GM19452 (cell line): ENCODE measurements around the gene MED15.

Experiments used
- ATAC-seq: cut with Tn5 transposase; IDR thresholded peaks from one replicate; pipeline ENCODE4 v1.9.1; 2021; ENCODE audit not compliant: unreplicated experiment

The MED15 gene

DNA sequence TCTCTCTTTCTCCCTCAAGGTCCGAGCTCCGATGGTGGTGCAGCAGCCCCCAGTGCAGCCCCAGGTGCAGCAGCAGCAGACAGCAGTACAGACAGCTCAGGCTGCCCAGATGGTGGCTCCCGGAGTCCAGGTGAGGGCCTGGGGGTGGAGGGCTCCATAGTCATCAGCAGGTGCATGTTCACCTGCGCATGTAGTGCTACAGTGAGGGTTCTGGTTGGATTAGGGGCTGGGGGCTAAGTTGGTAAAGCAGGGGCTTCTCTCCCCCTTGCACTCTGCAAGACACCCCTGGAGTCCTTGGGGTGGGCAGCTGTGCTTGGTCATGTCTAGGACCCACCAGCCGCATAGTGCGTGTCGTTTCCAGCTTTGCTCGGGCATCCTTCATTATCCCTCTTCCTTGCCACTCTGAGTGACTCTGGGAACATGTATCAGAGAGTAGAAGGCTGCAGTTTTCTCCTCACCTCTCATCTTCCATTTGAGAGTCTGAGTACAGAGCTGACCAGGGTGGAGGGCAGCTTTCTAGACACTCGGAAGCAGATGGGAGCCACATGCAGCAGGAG, 61.2 kb downstream of the MED15 start:
- no peak for ATAC-seq

DNA sequence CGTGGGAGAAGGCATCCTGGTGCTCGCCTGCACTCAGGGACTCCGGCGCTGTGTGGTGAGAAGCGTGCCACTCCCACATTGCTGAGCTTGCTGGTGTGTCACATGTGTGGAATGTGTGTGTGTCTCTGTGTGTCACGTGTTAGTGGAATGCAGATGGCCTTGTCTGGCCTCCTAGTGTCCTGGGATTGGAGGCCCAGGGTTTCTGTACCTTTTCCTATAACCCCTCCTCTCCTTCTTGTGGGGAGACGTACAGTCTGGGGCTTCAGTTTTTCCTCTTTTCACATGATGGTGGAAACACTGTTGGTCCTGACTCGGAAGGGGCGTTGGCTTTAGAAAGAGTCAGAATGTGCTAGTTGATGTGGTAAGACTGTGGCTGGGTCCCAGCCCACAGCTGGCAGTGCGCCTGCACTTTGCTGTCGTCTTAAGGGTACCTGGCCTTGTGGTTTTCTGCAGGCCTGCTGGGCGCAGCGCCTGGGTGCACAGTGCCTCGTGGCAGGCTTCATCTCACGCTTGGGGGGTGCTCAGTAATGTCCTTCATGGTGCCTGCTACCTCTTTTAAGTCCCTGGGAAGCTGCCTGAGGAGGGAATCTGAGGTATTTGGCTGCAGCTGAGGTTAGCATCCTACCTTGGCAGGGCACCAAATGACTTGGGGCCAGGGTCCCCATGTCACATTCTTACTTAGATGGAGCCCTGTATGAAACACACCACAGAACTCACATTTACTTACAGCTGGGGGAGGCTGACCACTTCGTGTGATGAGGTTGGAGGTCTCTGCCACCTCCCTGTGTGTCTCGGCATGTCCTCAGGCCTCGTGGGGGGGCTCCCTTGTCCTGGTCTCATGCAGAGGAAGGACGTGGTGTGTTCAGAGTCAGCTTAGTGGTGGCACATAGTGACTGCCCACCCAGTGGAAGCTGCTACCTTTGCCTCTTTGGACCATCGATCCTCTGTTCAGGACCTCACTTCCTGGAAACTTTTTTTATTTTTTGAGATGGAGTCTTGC, 61.9 kb downstream of the MED15 start:
- ATAC-seq: no peak

DNA sequence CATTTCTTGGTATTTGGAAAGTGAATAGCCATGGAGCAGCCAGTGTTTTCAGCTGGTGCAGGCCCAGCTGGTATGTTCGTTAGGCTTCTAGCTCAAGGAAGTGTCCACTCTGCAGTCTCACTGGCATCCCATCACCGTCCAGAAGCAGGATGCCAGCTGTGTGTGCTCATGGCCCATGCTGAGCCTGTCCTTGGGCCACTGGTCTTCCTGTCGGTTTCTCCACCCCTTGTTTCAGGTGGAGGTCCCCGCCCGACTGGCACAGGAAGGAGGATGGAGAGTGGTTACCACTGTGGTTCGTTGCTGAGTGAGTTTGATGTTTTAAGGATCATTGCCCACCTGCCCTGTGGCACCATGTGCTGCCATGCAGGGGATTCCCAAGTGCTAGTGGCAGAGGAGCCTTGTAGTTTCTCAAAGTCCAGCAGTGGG, 63.7 kb downstream of the MED15 start:
- ATAC-seq: no peak

DNA sequence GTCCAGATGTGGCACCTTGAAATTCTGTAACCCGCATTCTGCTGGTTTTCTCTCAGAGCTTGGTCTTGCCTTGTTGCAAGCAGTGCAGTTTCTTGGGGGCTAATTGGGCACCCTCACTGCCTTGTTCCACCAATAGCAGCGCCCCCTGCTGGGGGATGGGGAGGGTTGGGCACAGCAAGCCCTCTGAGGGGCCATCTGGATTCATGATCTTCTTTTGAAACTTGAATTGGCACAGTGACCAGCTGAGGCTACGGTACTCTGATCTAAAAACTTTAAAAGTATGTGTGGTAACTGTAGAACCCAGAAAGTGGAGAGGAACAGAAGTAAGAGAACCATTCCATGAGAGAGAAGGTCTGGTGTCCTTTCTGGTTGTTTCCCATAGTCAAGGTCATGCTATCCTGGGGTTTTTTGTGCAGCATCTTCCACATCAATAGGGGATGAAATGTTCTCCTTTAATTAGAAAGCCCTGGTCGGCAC, 64.2 kb downstream of the MED15 start:
- ATAC-seq: no peak

DNA sequence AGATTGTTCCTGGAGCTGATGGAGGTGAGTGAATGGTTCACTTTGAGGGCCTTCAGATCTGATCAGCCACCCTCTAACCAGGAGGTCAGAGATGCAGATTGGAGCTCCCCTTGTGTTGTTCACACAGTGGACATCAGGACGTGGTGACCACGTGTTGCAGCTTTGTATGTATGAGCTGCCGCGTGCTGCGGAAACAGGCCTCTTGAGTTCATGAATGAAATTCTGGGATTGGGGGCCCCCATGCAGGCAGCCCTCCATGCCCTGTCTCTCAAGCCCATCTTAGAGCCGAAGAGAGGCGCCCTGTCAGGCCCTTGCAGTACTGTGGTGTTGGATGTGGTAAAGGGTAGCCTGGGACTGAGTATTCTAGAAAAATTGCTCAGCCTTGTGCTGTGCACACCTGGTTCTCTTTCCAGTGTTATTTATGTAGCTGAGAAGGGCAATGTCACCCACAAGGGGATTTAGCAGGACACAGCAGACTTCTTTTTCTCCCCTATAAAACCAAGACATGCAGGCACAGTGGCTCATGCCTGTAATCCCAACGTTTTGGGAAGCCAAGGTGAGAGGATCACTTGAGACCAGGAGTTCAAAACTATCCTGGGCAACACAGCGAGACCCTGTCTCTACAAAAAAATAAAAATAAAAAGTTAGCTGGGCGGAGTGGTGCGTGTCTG, 64.9 kb downstream of the MED15 start:
- ATAC-seq: no peak

DNA sequence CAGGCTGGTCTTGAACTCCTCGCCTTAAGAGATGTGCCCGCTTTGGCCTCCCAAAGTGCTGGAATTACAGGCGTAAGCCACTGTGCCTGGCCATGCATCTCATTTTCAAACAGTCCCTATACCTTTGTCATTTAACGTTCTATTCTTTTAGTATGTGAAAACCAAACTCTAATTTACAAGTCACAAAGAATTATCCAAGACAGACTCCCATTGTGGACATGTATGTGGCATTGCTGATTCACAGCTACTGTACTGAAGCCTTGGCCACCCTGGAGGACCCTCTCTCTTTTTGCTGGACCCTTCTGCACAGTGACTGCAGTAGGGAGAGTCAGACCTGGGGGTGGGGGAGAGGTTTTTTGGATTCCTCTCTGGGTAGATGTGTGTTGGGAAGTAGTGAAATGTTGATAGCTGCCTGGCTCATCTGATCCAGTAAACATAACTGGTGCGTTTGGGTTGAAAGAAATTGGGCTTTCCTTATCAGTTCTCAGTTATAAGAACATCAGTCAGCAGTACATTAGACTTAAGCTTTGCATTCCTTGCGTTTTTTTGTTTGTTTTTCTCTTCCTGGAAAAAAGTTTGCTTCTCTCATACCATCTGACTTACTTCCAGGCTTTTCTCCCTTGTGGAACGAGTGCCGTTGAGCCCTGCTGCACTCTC, 65.9 kb downstream of the MED15 start:
- no peak for ATAC-seq

DNA sequence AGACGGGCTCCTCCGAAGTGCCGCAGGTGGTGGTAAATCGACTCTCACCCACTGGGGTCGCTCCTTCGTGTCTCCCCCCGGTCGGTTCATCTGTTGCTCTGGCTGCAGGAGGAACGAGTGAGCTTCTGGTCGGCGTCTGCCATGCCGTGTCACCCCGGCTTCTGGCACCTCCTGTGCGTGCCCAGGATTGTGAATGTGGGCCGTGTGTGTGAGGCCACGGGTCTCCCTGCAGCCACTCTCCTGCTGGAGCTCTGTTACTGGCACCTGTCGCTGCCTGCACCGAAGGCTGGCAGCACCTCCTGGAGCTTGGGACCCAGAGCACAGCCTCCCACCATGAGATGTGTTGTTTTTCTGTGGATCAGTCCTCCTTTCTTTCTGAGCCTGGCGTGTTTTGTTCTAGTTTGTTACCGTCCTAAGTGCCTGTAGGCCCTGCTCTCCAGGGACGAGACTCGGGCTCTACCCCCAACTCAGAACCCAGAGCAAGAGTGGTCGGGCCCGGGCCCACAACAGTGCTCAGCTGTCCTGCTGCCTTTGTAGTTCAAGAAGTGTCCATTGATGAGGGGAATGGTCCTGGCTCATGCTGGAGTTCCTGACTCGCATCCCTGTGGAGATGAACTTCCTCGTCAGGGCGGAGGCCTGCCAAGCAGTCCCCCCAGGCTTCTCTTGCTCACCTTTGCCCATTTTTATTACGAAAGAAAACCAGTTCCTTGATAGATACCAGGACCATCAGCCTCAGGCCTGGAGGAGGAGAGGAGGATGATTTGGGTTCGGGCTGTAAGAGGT, 66.6 kb downstream of the MED15 start:
- ATAC-seq: no peak

DNA sequence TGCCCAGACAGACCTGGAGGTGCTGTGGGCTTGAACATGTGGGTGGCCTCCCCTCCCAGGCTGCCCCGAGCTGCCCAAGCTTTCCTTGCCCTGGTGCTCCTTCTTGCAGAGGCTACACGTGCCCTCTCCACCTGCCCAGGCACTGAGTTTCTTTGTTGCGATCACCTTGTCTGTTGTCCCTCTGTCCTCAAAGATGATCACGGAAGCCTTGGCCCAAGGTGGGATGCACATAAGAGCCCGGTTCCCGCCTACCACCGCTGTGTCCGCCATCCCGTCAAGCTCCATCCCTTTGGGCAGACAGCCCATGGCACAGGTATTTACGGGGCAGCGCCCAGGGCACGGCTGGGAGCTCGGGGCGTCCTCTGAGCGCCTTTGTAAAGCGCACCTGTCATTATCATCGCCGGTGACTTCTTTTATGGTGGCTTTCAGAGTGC, 67.5 kb downstream of the MED15 start:
- ATAC-seq: no peak

DNA sequence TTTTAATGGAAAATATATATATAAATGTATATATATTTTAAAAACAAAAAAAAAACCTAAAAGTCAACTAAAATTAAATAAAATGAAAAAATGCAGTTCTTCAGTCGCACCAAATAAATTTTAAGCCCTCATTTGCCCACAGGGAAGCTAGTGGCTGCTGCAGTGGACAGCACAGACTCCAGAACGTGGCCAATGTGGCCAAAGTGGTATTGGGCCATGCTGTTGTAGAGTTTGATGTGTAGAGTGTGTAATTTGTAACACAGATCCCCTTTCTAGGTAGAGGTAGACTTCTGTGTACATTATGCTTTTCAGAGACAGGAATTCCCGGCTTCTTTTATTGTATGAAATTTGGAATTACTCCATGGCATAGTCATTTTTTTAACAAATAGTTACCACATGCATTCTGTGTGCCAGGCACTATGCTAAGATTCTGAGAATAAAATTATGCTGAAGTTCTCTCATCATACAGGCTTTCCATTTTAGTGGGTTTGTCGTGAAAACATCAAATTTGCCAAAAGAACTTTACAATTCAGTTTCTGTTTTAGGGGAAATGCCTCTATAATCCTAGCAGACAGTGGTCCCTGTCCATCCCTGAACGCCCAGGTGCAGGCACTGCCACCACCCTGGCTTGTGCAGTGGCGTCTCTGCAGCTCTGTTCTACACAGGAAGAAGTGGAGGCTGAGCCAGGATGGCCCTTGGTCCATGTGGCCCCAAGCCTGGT, 68.5 kb downstream of the MED15 start:
- no peak for ATAC-seq

DNA sequence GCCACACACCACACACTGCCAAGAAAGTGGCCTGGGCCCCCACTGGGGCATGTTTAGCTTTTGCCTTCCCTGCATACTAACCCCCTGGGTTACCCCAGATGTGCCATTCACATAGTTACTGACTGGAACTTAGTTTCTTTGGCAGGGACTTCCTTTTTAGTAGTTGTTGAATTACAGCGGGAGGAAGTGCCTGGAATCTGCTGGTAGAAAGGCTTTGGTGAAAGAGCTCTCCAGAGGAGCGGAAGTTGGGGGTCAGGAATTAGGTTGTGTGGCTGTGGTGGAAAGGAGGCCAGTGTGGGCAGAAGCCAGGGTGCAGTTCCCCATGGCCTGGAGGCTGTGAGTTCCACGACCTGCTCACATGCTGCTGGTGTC, 69.0 kb downstream of the MED15 start:
- no peak for ATAC-seq

DNA sequence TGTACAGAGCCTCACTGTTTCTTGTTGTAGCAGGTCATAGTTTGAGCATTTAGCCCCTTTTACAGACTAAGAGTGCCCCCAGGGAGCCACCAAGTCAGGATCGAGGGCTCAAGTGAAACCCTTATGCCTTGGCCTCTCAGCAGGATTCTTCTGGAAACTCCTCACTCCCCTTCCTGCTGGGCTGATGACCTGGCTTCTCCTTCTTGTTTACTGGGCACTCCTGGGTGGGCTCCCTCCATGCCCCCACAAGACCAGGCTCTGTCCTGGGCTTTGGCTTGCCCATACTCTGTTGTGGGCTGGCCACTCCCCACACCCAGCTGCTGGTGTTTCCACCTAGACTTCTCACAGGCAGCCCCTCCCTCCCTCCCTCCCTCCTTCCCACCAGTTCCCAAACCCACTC, 69.6 kb downstream of the MED15 start:
- no peak for ATAC-seq

DNA sequence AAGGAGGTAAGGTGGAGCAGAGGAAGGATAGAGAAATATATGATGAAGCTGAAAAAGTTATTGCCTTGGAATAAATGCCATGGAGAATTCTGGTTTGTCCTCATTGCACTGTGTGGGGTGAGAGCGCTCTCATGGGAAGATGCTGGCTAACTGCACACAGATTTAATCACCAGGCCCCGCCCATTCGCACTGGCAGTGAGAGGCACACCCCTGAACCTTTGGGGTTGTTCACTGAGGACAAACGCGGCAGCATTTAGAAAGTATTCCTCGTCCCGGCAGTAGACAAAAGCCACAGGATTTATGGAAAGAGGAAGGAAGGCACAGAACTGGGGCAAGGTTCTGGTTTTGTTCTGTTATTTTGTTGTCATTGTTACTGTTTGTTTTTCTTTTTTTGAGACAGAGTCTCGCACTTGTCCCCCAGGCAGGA, 70.2 kb downstream of the MED15 start:
- no peak for ATAC-seq

DNA sequence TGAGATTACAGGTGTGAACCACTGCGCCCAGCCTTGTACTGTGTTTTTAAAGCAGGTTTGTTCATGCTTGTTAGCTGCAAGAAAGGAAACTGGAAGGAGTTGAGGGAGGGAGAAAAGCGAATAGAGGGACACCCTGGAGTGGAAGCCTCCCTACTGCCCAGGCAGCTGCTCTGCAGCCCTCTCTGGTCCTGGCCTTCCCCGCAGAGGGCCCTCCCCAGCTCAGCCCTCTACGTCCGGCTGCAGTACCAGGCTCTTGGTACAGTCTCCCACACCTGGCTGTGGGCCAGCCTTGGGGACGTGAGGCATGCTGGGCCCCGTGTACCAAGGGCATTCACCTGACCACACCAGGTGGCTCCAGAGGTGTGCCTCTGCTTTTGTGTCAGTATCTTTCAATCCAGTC, 70.8 kb downstream of the MED15 start:
- ATAC-seq: no peak

DNA sequence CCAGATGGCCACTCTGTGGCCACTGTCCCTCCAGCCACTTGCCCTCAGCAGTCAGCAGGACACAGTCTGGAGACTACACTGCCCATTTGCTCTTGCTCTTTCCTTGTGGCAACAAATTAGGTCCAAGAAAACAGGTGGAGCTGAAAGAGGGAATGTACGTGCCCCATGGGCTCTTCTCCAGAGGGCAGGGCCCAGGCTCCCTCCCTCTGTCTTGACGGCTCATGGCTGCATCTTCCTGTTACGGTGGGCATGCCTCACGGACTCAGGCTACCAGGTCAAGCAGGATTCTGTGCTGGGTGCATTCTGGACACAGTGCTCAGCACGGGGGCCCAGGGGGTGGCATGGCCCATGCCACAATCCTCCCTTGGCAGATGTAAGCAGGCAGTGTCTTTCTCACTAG, 71.3 kb downstream of the MED15 start:
- no peak for ATAC-seq

DNA sequence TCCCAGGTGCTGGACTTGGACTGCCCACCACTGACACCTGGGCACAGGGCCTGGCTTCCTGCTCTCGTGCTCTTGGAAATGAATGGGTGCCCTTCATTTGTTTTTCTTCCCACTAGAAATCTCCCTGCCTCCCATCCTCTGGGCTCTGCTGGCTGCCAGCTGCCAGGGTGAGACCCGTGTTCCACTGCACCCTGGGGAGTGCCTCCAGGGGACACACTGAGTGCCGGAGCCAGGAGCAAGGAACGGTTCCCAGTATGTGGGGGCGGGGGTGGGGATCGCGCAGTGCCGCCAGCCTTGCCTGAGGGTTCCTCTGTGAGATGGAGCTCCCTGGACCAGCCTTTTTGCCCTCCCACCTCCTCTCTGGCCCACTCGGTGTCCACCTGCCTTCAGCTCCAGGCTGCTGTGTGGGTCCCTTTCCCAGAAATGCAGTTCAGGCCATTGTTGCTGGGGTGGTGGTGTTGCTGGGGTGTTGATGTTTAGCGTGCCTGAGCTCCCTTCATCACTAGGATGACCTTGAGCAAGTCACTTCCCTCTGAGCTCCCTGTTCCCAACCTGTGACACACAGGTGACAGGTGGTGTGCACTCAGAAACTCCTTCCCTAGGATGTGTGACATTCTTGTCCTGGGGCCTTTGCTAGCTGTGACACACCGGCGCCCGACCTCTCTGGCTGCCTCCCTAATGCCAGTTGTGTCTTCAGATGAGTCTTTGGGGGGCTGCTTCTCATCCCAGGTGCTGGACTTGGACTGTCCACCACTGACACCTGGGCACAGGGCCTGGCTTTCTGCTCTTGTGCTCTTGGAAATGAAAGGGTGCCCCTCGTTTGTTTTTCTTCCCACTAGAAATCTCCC, 72.1 kb downstream of the MED15 start:
- ATAC-seq: no peak

DNA sequence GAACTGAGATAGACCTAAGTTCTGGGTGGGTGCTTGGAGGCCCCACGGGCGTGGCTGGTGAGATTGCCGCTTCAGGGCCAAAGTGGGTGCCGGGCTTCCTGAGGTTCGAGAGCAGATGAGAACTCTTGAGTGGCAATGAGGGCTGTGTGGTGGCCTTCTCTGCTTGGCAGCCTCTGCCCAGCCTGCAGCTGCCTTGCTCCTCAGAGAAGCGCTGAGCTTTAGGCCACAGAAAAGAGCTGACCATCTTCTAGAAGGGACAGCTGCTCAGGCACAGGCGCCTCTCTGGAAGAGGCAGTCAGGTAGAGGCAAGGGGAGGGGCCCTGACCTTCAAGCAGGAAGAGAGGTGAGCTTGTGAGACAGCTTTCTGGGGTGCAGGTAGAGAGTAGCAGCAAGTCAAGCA, 72.8 kb downstream of the MED15 start:
- ATAC-seq: no peak

DNA sequence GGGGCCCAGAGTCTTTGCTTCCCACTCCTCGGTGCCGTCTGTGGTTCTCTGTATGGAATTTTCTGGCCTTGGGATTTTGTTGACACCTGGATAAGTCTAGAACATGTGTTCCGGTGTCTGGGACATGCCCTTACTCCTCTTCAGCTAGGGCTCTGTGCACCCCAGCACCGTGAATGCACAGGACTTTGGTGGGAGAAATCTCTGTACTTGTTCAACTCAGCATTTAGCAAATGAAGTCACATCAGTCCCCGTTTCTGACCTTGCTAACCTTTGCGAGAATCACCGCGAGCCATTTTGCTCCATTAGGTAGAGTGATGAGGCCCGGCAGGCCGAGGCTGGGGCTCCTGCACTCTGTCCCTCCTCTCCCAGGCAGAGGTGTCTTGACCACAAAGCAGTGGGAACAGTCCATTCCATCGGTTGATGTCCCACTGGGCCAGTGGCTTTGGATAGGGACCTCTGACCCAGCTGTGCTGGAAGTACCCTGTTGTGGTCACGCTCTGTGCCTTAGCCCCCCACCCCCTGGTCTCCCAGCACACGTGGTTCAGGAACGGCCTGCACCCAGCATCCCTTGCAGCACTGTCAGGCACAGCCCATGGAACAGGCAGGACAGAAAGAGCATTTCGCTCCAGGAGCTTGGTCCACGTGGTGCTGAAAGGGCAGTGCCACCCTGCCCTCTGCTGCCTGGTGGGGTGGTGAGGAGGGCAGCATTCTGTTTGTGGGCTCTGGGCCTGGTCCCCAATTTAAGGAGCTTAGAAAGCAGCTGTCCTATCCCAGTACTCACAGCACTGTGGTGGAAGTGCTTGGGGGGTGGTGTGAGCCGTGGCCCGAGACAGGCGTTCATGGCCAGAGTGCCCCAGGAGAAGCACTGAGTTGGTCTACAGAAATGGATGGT, 73.4 kb downstream of the MED15 start:
- no peak for ATAC-seq
